ENCODE measurements around the gene LYSMD4. TPM values are rescaled to one million over a fixed set of nuclear protein-coding genes. Genes with fewer than 3 reads are reported as not detected.
"Not testable (repeated sequence)": the region's sequence is repeated elsewhere in the genome, so short reads cannot be mapped to it uniquely, and the experiment has no call there.

LYSMD4 gene
- total RNA-seq = 1 to 10 TPM; 7.0 to 7.7 TPM

DNA sequence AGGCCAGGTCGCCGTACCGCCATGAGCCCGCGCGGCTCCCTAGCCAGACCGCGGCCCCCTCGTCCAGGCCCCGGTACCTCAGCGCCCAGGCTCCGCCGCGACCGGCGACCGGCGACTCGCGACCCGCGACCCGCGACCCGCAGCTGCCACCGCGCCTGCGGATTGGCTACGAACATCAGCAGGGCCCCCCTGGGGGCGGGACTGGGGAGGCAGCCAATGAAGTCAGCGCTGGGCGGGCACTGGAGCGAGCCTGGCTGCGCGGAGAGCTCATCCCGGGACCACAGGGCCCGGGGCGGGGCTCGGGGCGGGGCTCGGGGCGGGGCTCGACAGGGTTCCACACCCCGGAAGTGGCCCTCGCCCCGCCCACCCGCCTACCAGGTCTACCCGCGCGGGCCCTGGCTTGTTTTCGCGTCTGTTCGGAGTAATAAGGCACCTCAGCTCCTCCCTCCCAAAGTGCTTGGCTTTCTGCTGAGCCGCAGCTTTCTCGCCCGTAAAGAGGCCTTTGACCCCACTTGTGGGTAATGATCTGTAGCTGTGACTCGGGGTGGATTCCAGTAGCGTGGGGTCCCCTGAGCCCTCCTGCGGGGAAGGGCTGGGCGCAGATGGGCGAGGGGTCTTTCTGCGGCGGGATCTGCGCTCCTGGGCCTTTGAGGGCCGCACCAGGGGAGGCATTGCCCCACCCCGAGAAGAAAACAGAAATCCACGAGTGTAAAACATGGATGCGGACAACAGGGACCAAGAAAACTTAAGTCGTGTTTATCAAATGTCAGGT is at the start of gene LYSMD4:
TSS of gene LYSMD4 (minus strand) at position 170 of the 772 bp plus-strand sequence. CDS start 1,438 bp downstream, outside the sequence.
- CTCF ChIA-PET = interaction anchor here (1.0 to 1.7 kb wide), 3 partner anchors 23 to 461 kb away, joined by 3 to 7 read pairs (median 3); no protein-coding TSS in a partner anchor
- POLR2A ChIA-PET = interaction anchor here (0.5 to 1.3 kb wide), 5 partner anchors 23 to 482 kb away, joined by 3 to 9 read pairs (median 4); partner anchors contain the start of gene LRRC28

- CTCF ChIA-PET, POLR2A ChIA-PET: not testable (repeated sequence)
Measured at GRCh38 chr15:99782029-99782428, 48.8 kb upstream of the LYSMD4 start.

- POLR2A ChIA-PET = no interaction called here
- CTCF ChIA-PET = no interaction called here
Measured at GRCh38 chr15:99777144-99777543, 43.9 kb upstream of the LYSMD4 start.

- ChIA-PET CTCF (no interaction called here), POLR2A (no interaction called here)
Measured at GRCh38 chr15:99764522-99764921, 31.3 kb upstream of the LYSMD4 start.

DNA sequence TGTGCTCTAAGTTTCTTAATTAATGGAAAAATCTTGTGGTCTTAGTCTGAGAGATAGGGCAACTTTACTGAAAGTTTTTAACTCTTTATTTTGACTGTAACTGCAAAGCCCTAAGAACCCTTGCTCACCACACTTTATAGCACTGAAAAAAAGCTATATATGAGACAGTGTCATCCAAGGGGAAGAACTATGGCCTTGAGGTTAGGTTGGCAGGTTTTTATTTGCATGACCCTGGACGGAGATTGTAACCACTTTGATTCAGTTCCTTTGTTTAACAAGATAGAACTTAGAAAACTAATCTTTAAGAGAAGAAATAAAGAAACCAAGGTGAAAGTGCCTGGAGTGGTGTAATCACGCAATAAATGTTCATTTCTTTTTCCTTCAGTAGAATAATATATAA is 30.6 kb upstream of the LYSMD4 start:
- CTCF ChIA-PET = no interaction called here

GRCh38 chr15:99762288-99762687 is 29.1 kb upstream of the LYSMD4 start:
- ChIA-PET POLR2A (no interaction called here), CTCF (no interaction called here)

More for the DNA sequence above, 30.6 kb upstream of the LYSMD4 start:
- POLR2A ChIA-PET = no interaction called here

DNA sequence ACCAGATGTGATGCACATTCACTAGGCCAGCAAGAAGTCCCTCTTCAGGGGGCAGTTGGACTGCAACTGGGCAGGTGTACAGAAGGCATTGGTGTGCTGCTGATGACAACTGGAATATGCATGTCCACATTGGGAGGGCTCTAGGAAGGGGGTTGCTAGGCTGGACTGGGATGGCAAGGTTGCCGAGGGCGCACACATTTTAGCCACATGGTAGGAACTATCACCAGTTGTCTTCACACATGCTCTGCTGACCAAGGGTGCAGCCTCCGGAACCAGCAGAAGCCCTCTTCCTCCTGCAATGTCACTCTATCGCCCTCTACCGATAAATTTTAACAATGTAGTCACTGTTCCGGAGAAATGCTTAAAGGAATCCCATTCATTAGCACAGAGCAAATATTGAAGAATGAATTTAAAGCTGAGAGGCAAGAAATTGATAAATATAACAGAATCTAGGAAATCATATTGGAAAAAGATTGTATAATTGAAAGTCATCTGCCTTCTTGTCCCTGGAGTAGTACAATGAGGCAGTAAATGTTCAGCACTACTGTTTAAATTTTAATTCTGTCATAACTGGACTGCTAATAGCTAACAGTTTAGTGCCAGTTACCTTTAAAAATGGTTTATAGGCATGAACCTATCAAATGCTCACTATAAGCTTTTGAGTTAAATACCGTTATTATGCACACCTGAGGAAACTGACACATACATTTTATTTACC is 22.6 kb upstream of the LYSMD4 start:
- ChIA-PET CTCF (interaction anchor here (0.7 to 2.6 kb wide), 8 partner anchors 15 to 483 kb away, joined by 3 to 10 read pairs (median 4); partner anchors contain the start of gene LYSMD4), POLR2A (interaction anchor here (1.1 kb wide), 1 partner anchor 23 kb away, joined by 3 read pairs; the partner anchor contains the start of gene LYSMD4)

DNA sequence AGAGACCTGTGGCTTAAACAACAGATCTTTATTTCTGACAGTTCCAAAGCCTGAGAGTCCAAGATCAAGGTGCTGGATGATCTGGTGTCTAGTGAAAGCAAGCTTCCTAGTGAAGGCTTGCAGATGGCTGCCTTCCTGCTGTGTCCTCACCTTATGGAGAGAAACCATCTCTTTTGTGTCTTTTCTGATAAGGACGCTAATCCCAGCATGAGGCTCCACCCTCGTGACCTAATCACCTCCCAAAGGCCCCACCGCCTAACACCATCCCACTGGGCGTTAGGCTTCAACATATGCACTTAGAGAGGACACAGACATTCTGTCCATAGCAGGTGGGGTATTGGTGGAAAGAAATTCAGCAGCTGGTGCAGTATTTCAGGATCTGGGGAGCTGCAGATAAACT is 19.8 kb upstream of the LYSMD4 start:
- ChIA-PET POLR2A (no interaction called here), CTCF (no interaction called here)

DNA sequence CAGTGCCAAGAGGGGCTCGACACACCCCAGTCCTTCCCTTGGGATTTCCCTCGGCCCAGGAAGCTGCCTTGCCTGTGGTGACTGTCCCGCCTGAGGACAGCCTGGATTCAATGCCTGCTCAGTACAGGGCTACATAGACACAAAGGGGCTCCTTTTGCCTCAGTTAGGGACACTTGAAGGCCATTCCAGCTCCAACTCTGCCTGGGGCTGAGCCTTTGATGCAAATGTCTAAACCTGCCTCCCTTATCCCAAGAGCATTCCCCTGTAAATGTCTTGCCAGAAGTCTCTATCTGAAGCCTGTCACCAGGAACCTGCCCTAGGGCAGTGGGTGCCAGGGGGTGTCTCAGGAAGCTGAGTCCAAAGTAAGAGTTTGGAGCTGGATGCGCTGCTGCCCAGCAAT is 19.3 kb upstream of the LYSMD4 start:
- POLR2A ChIA-PET = no interaction called here
- CTCF ChIA-PET = no interaction called here

DNA sequence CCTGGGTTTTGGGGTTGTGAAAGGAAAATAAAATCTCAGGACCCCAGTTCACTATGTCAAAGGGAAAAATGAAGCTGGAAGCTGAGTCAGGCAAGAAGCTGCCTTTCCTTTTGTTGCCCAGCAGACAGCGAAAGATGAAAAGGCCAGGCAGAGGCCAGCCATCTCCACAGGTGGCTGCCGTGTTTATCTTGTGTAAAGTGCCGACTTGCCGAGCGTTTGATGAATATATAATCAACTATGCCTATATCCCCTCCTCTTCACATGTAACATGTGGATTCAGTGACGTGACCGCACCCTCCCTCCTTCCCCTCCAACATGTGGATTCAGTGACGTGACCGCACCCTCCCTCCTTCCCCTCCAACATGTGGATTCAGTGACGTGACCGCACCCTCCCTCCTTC is 17.1 kb upstream of the LYSMD4 start:
- CTCF ChIA-PET, POLR2A ChIA-PET: not testable (repeated sequence)

GRCh38 chr15:99749386-99749785 is 16.1 kb upstream of the LYSMD4 start:
- ChIA-PET POLR2A (no interaction called here), CTCF (no interaction called here)

DNA sequence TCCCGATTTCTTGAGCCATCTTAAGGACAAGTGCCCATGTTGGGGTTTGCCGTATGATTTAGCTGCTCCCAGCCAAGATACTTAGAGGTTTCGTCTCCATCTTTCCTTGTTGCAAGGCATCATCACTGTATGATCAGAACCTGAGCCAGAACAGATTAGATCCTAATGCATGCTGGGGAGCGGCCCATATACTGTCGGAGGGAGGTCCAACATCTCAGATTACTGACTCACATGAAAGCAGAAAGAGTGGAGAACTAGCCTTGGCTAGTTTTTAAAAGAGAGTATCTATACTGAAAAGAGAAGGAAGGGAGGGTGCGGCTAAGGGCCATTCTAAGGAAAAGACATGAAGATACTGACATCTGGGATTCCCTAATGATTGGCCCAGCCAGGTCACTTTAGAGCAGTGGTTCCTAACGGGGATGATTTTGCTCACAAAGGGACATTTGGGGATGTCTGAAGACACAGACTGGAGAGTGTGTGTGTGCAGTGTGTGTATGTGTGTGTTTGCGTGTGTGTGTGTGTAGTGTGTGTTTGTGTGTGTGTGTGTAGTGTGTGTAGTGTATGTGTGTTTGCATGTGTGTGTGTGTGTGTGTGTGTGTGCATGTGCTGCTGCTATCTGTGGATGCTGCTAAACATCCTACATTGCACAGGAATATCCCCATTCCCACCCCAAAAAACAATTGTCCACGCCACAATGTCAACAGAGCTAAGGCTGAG is 12.3 kb upstream of the LYSMD4 start:
- POLR2A ChIA-PET = no interaction called here
- CTCF ChIA-PET = no interaction called here

GRCh38 chr15:99744142-99744541 is 10.9 kb upstream of the LYSMD4 start:
- ChIA-PET POLR2A (no interaction called here), CTCF (no interaction called here)

GRCh38 chr15:99741835-99742234 is 8.6 kb upstream of the LYSMD4 start:
- CTCF ChIA-PET = no interaction called here

GRCh38 chr15:99738021-99738847 is 5.0 kb upstream of the LYSMD4 start:
- ChIA-PET CTCF (interaction anchor here (0.5 to 1.4 kb wide), 3 partner anchors 18 to 80 kb away, joined by 3 to 6 read pairs (median 3); no protein-coding TSS in a partner anchor), POLR2A (no interaction called here)

More at GRCh38 chr15:99741835-99742234, 8.6 kb upstream of the LYSMD4 start:
- POLR2A ChIA-PET = no interaction called here

- ChIA-PET CTCF (interaction anchor here (1.4 kb wide), 1 partner anchor 33 kb away, joined by 6 read pairs; no protein-coding TSS in a partner anchor), POLR2A (no interaction called here)
Measured at GRCh38 chr15:99736702-99737101, 3.5 kb upstream of the LYSMD4 start.

DNA sequence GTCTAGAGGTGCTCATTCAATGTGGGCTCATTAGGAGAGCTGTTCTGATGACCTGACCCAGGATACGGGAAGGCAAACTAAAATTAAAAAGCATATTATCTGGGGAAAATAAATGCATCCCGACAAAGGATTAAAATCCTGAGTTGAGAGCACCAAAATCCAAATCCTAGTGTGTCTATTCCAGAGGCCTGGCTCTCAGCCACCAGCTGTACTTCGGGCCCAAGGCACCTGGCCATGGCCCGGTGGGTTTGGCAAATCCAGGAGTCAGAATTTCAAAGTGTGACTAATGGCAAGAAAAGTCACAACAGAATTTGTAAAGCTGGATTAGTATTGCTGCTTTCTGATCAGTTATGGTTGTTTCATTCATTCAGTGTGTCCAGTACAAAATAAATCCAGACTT is 2.6 kb upstream of the LYSMD4 start:
- POLR2A ChIA-PET = no interaction called here
- CTCF ChIA-PET = no interaction called here

- ChIA-PET CTCF (no interaction called here), POLR2A (no interaction called here)
Measured at GRCh38 chr15:99734575-99734974, 1.3 kb upstream of the LYSMD4 start.

GRCh38 chr15:99734040-99734291 is 729 bp upstream of the LYSMD4 start:
- CTCF ChIA-PET = interaction anchor here (1.1 to 1.7 kb wide), 2 partner anchors 22 to 461 kb away, joined by 3 to 7 read pairs; no protein-coding TSS in a partner anchor
- POLR2A ChIA-PET = not testable (repeated sequence)
